HG02588 (cell line): ENCODE measurements around the gene POT1.

Source experiments
- ATAC-seq: cut with Tn5 transposase; IDR thresholded peaks from one replicate; pipeline ENCODE4 v1.9.1; 2021; ENCODE audit warnings: mild to moderate bottlenecking, moderate library complexity; ENCODE audit not compliant: unreplicated experiment

POT1 gene

GRCh38 chr7:124912972-124913371 is 16.7 kb downstream of the POT1 start:
- no peak for ATAC-seq

- ATAC-seq = no peak
Measured at GRCh38 chr7:124909808-124910207, 19.8 kb downstream of the POT1 start.

GRCh38 chr7:124908259-124908658 is 21.4 kb downstream of the POT1 start:
- no peak for ATAC-seq

- no peak for ATAC-seq
Measured at GRCh38 chr7:124907490-124907889, 22.1 kb downstream of the POT1 start.

- ATAC-seq = no peak
Measured at GRCh38 chr7:124898531-124898930, 31.1 kb downstream of the POT1 start.

GRCh38 chr7:124896001-124896400 is 33.6 kb downstream of the POT1 start:
- ATAC-seq = no peak

- peak; percentile 84 for ATAC-seq
Measured at GRCh38 chr7:124893140-124893827, 36.3 kb downstream of the POT1 start.

GRCh38 chr7:124887247-124887646 is 42.4 kb downstream of the POT1 start:
- no peak for ATAC-seq

GRCh38 chr7:124881981-124882380 is 47.6 kb downstream of the POT1 start:
- no peak for ATAC-seq

- ATAC-seq = no peak
Measured at GRCh38 chr7:124879771-124880170, 49.9 kb downstream of the POT1 start.

GRCh38 chr7:124879103-124879502 is 50.5 kb downstream of the POT1 start:
- ATAC-seq = no peak

- no peak for ATAC-seq
Measured at GRCh38 chr7:124874644-124875163, 54.9 kb downstream of the POT1 start.

- no peak for ATAC-seq
Measured at GRCh38 chr7:124857672-124858235, 71.9 kb downstream of the POT1 start.

GRCh38 chr7:124856299-124856888 is 73.2 kb downstream of the POT1 start:
- ATAC-seq = peak; percentile 60

- no peak for ATAC-seq
Measured at GRCh38 chr7:124843336-124843735, 86.3 kb downstream of the POT1 start.

- no peak for ATAC-seq
Measured at GRCh38 chr7:124840435-124840834, 89.2 kb downstream of the POT1 start.

- ATAC-seq = no peak
Measured at GRCh38 chr7:124839687-124840086, 89.9 kb downstream of the POT1 start.

GRCh38 chr7:124836173-124836572 is 93.5 kb downstream of the POT1 start:
- ATAC-seq = no peak

GRCh38 chr7:124818807-124819206 is 110.8 kb downstream of the POT1 start:
- ATAC-seq = no peak

- ATAC-seq = no peak
Measured at GRCh38 chr7:124813994-124814798, 115.4 kb downstream of the POT1 start.

- no peak for ATAC-seq
Measured at GRCh38 chr7:124812764-124813163, 116.9 kb downstream of the POT1 start.
